ENCODE results near the gene ANO1.

- TF ChIP-seq POLR2A (IDR thresholded peaks at IDR 0.05) (no peak), POLR2AphosphoS5 (IDR thresholded peaks at IDR 0.05) (no peak), CTCF (IDR thresholded peaks at IDR 0.05) (no peak), EP300 (IDR thresholded peaks at IDR 0.05) (no peak)
Observed at GRCh38 chr11:70071996-70072395, 6.1 kb upstream of the ANO1 start.
